ENCODE data around the gene ZNF185. TPM values are rescaled to one million over a fixed set of nuclear protein-coding genes. Genes with fewer than 3 reads are reported as not detected.
"Not testable (repeated sequence)": the region's sequence is repeated elsewhere in the genome, so short reads cannot be mapped to it uniquely, and the experiment has no call there.

ZNF185 gene
- total RNA-seq, 2 donors from 2014 or later: 2.3 TPM

GRCh38 chrX:152902502-152902820 lies 4.6 kb downstream of the ZNF185 start:
- no peak overlapping the region for H3K27ac Mint-ChIP-seq
- H3K9me3 Mint-ChIP-seq: no peaks in the 10 kb centered on the region
- ATAC-seq (replicated peaks): no peak
- H3K4me3 Mint-ChIP-seq: no peak overlapping the region
- H3K27me3 Mint-ChIP-seq: peaks cover 3% of the 10 kb centered on the region
- no peaks in the 10 kb centered on the region for H3K36me3 Mint-ChIP-seq (ENCODE audit: low read depth)
- H3K4me1 Mint-ChIP-seq: no peaks in the 10 kb centered on the region

DNA sequence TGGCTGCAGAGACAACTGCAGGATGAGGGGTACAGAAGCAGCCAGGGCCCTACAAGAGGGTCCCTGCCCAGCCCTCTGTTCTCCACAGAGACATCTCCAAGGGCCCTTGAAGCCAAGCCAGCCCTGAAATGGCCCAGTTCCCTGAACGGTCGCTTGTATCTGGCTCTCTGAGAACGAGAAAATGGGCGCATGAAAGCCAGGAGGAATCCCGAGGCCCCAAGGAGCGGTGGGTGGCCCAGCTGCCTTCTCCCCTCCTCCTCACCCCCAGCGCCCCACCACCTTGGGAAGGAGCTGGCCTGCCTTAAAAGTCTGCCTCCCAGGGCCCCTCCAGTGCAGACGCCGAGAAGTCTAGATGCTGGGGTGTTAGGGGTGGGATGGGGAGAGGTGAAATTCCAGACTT lies 5.7 kb downstream of the ZNF185 start:
- no peaks in the 10 kb centered on the region for H3K4me1 Mint-ChIP-seq
- H3K27me3 Mint-ChIP-seq: peaks cover 3% of the 10 kb centered on the region
- H3K9me3 Mint-ChIP-seq: no peaks in the 10 kb centered on the region
- no peaks in the 10 kb centered on the region for H3K36me3 Mint-ChIP-seq (ENCODE audit: low read depth)
- no peak for ATAC-seq (replicated peaks)
- H3K27ac Mint-ChIP-seq: no peak overlapping the region
- no peak overlapping the region for H3K4me3 Mint-ChIP-seq

DNA sequence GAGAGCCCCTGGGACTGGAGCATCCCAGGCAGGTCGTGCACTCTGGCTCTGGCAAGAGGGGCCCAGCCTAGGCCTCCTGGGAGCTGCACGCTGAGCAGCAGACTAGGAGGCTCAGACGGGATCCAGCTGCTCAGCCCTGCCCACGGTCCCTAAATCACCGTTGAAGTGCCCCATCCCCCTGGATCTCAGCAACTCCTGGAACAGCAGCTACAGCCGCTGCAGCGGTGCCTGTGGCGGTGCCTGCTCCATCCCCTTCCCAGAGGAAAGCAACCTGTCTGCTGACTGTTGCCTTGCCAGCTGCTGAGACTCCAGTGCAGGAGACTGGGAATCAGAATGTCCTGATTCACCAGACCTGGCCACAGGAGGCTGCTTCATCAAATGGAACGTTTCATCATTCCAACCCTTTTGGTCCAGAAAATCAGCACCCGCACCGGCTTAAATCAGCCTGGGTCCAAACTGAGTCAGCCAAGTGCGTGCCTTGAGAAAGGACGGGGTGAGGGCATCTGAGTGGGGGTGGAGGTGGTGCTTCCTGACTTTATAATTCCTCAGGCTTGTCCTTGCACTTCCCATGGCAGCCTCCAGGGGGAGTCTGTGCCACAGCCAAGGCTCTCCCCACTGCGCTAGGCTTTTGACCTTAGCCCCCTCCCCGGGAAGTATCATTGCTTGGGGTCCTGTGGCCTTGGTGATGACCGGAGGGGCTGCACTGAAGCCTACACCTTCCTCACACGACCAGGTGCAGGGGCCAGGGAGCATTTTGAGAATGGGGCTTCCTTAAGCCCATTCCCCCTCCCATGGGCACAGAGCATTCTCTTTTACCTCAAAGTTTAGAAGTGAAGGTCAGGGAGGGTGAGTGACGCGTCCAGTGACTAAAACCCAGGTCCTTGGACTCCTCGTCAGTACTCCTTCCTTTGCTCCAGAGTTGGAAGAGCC lies 6.5 kb downstream of the ZNF185 start:
- Mint-ChIP-seq H3K9me3 (no peaks in the 10 kb centered on the region), H3K4me1 (no peaks in the 10 kb centered on the region), H3K4me3 (no peak overlapping the region), H3K27ac (no peak overlapping the region), H3K27me3 (peaks cover 3% of the 10 kb centered on the region), H3K36me3 (ENCODE audit: low read depth) (no peaks in the 10 kb centered on the region)
- ATAC-seq (replicated peaks): peak; percentile 45

GRCh38 chrX:152905081-152905420 lies 7.2 kb downstream of the ZNF185 start:
- ATAC-seq (replicated peaks): no peak
- no peaks in the 10 kb centered on the region for H3K4me1 Mint-ChIP-seq
- H3K36me3 Mint-ChIP-seq (ENCODE audit: low read depth): no peaks in the 10 kb centered on the region
- H3K27me3 Mint-ChIP-seq: peaks cover 3% of the 10 kb centered on the region
- H3K4me3 Mint-ChIP-seq: no peak overlapping the region
- no peak overlapping the region for H3K27ac Mint-ChIP-seq
- H3K9me3 Mint-ChIP-seq: no peaks in the 10 kb centered on the region

DNA sequence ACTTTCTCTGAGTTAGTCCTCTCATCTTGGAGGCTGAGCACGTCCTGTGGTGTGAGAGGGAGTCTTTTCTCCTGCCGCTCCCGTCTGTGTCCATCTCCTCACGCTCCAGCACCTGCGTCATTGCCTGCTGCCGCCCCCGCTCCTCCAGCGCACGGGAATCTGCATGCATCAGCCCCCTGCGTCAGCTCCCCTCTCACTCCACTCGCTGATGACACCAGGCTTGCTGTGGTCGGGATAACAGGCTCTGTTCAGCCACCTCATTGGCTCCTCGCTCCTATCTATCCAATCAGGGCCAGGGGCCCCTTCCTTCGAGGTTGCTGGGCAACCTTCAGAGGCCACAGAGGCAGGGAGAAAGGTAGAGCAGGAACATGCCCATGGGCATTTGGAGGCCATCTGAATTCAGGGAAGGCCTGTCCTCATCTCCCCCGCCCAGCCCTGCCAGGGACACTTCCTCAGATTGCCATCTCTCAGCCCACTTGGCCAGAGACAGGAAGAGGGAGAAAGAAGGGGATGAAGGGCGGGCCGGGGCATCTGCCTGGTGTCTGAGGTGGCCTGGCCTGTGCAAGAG lies 9.3 kb downstream of the ZNF185 start:
- Mint-ChIP-seq H3K4me3 (no peak overlapping the region), H3K9me3 (no peaks in the 10 kb centered on the region), H3K27me3 (peaks cover 3% of the 10 kb centered on the region), H3K4me1 (no peaks in the 10 kb centered on the region), H3K36me3 (ENCODE audit: low read depth) (no peaks in the 10 kb centered on the region), H3K27ac (no peak overlapping the region)
- no peak for ATAC-seq (replicated peaks)

GRCh38 chrX:152908486-152908885 lies 10.6 kb downstream of the ZNF185 start:
- no peak overlapping the region for H3K27ac Mint-ChIP-seq
- no peak overlapping the region for H3K4me3 Mint-ChIP-seq
- H3K4me1 Mint-ChIP-seq: no peaks in the 10 kb centered on the region
- H3K36me3 Mint-ChIP-seq (ENCODE audit: low read depth): no peaks in the 10 kb centered on the region
- no peaks in the 10 kb centered on the region for H3K27me3 Mint-ChIP-seq
- no peaks in the 10 kb centered on the region for H3K9me3 Mint-ChIP-seq
- no peak for ATAC-seq (replicated peaks)

GRCh38 chrX:152910018-152910417 lies 12.2 kb downstream of the ZNF185 start:
- H3K27me3 Mint-ChIP-seq; H3K4me3 Mint-ChIP-seq; ATAC-seq (replicated peaks); H3K9me3 Mint-ChIP-seq; H3K4me1 Mint-ChIP-seq; H3K27ac Mint-ChIP-seq; H3K36me3 Mint-ChIP-seq (ENCODE audit: low read depth): not testable (repeated sequence)

DNA sequence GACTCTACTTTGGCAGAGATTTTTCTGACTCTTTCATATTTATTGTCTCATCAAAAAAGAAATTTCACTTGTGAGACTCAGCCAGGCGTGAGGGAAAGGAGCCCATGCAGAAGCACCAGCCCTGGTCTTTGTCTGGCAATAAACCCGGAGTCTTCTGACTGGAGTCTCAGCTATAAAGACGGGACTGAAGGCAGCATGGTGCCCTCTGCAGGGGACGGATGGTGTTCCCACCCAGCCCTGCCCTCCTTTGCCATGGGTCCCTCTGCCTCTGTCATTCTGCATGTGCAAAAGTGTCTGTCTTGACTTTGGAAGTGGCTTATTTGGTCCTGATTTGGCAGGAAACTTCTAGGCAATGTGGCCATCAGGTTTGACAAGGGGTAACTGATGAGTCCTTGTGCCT lies 14.2 kb downstream of the ZNF185 start:
- no peak overlapping the region for H3K27ac Mint-ChIP-seq
- no peaks in the 10 kb centered on the region for H3K36me3 Mint-ChIP-seq (ENCODE audit: low read depth)
- no peak overlapping the region for H3K4me3 Mint-ChIP-seq
- H3K27me3 Mint-ChIP-seq: no peaks in the 10 kb centered on the region
- H3K9me3 Mint-ChIP-seq: no peaks in the 10 kb centered on the region
- no peaks in the 10 kb centered on the region for H3K4me1 Mint-ChIP-seq
- ATAC-seq (replicated peaks): no peak

DNA sequence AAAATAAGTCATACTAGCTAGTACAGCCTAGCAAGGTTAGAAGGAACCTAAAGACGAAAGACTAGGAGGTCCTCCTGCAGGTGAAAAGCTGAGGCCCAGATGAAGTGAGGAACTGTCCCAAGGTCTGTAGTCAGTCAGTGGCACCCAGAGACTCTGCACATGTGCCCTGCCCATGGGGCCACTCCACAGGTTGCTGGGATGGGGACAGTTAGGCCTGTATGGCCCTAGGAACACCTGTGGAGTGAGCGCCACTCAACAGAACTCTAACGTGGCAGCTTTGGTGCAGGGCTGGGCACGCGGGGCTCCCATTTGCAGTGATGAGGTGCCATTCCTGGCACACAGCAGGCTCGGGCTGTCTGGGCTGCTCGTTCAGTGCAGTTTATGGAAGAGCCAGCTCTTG lies 14.8 kb downstream of the ZNF185 start:
- Mint-ChIP-seq H3K27ac (no peak overlapping the region), H3K36me3 (ENCODE audit: low read depth) (no peaks in the 10 kb centered on the region), H3K9me3 (no peaks in the 10 kb centered on the region), H3K4me1 (no peaks in the 10 kb centered on the region), H3K4me3 (no peak overlapping the region), H3K27me3 (no peaks in the 10 kb centered on the region)
- no peak for ATAC-seq (replicated peaks)

DNA sequence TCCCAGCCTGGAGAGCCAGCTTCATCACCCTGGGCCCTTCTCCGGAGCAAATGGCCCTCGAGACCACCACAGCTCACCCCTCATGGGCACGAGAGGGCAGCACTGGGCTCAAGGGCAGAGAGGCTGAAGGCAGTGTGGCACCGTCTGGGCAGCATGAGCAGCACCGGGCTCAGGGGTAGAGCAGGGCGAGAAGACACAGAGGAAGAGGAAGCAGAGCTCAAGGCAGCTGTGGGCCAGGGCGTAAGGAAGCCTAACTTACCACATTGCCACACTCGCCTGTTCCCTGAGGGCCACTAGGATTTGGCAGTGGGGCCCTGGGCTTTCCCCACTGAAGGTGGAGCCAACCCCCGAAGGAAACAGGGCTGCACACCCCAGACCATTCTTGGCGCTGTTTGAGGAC lies 15.5 kb downstream of the ZNF185 start:
- Mint-ChIP-seq H3K27me3 (no peaks in the 10 kb centered on the region), H3K4me1 (no peaks in the 10 kb centered on the region), H3K36me3 (ENCODE audit: low read depth) (no peaks in the 10 kb centered on the region), H3K9me3 (no peaks in the 10 kb centered on the region), H3K27ac (no peak overlapping the region), H3K4me3 (no peak overlapping the region)
- ATAC-seq (replicated peaks): no peak

- no peaks in the 10 kb centered on the region for H3K9me3 Mint-ChIP-seq
These were observed 16.0 kb downstream of the ZNF185 start for GRCh38 chrX:152913910-152914309.

DNA sequence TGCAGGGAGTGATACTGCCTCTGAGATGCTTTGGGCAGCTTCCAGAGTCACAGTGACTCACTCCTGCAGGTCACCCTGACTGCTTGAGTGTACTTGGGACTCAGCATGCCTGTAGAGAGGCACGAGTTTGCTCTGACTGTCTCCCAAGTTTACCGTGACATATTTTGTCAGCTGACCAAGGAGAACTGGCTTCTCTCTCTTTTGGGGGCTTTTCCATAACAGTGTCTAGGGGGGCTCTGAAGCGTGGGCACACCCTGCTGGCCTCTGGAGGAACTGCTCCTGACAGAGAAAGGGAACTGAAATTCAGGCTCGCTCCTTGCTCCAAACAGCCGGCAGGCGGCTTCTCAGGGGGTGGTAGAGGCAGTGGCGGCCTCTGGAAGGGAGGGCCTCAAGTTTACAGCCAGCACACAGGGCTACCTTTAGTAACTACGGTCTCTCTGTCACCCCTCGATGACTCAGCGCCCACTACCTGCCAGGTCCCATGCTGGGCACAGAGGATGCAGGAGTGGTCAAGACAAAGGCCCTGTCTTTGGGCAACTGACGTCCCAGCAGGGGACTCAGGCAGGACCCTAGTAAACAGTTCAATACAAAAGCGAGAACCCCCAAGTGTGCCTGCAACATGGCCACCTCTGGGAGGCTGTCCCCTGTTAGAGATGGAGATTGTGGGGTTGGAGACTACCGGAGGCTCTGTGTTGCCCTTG lies 17.8 kb downstream of the ZNF185 start:
- H3K27ac Mint-ChIP-seq: no peak overlapping the region
- no peak for ATAC-seq (replicated peaks)
- no peak overlapping the region for H3K4me3 Mint-ChIP-seq
- no peaks in the 10 kb centered on the region for H3K36me3 Mint-ChIP-seq (ENCODE audit: low read depth)
- H3K4me1 Mint-ChIP-seq: no peaks in the 10 kb centered on the region
- H3K27me3 Mint-ChIP-seq: no peaks in the 10 kb centered on the region
- H3K9me3 Mint-ChIP-seq: no peaks in the 10 kb centered on the region

More at GRCh38 chrX:152913910-152914309, 16.0 kb downstream of the ZNF185 start:
- Mint-ChIP-seq H3K27me3 (no peaks in the 10 kb centered on the region), H3K36me3 (ENCODE audit: low read depth) (no peaks in the 10 kb centered on the region), H3K27ac (no peak overlapping the region), H3K4me3 (no peak overlapping the region), H3K4me1 (no peaks in the 10 kb centered on the region)
- ATAC-seq (replicated peaks): no peak

GRCh38 chrX:152917656-152918579 lies 20.1 kb downstream of the ZNF185 start:
- H3K27me3 Mint-ChIP-seq: no peaks in the 10 kb centered on the region
- no peak for ATAC-seq (replicated peaks)
- no peaks in the 10 kb centered on the region for H3K4me1 Mint-ChIP-seq
- H3K27ac Mint-ChIP-seq: no peak overlapping the region
- no peaks in the 10 kb centered on the region for H3K9me3 Mint-ChIP-seq
- H3K36me3 Mint-ChIP-seq (ENCODE audit: low read depth): no peaks in the 10 kb centered on the region
- H3K4me3 Mint-ChIP-seq: no peak overlapping the region

DNA sequence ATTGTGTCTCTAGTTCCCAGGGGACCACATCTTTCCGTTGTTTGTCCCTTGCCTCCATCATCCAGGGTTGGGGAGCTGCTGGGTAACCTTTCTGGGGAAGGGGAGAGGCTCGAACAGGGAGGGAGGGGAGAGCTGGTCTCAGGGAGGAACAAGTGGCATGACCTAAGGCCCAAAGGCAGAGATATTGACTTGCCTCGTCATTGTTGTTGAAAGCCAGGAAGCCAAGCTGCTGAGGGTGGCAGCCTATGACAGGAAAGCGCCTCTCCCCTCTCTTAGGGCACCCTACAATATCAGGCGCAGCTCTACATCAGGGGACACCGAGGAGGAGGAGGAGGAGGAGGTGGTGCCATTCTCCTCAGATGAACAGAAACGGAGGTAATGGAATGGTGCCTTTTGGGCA lies 20.8 kb downstream of the ZNF185 start:
- ATAC-seq (replicated peaks): no peak
- H3K9me3 Mint-ChIP-seq: no peaks in the 10 kb centered on the region

More for the DNA sequence above, 20.8 kb downstream of the ZNF185 start:
- Mint-ChIP-seq H3K36me3 (ENCODE audit: low read depth) (no peaks in the 10 kb centered on the region), H3K4me3 (no peak overlapping the region), H3K27me3 (no peaks in the 10 kb centered on the region), H3K27ac (no peak overlapping the region), H3K4me1 (no peaks in the 10 kb centered on the region)

Data from activated T-helper 17 cell treated with anti-CD3 and anti-CD28 coated beads, Interleukin-2, amount 50 U/mL, for 72 hours (primary cell).